HPDE6-E6E7 (cell line): ENCODE results near the gene WDCP.
A peak's percentile ranks its signal among the peaks of the same experiment; 100 is the strongest.
"Not testable (repeated sequence)": the region's sequence is repeated elsewhere in the genome, so short reads cannot be mapped to it uniquely, and the experiment has no call there.

Experiments
- DNase-seq: peaks from one replicate; pipeline ENCODE4 v3.0.0; 2011; ENCODE audit warnings: missing footprints; ENCODE audit errors: extremely low spot score

Gene WDCP

DNA sequence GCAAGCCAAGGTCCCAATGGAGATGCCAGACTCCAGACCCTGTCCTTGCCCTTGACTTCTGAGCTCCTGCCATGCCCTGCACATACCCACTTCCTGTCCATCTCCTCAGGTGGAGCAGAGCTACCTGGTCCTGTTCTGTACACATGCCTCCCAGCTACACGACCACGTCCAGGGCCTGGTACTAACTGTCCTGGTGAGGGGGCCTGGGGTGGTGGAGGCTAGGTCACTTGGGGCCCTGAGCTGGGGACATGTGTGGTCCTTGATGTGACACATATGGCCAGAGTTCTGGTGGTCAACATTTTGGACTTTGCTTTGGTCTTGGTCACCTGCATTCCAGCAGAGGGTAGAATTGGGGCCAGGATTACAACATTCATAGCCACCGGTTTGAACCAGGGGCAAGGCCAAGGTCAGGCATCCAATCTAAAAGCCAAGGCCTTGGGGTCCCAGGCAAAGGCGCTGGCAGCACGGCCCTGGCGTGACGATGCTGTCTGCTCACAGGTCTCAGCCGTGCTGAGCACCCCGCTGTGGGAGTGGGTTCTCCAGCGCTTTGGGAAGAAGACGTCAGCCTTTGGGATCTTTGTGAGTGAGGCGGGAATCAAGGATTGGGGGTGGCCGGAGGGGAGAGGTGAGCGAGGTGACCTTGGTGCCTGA lies 24.7 kb downstream of the WDCP start:
- no peak for DNase-seq

DNA sequence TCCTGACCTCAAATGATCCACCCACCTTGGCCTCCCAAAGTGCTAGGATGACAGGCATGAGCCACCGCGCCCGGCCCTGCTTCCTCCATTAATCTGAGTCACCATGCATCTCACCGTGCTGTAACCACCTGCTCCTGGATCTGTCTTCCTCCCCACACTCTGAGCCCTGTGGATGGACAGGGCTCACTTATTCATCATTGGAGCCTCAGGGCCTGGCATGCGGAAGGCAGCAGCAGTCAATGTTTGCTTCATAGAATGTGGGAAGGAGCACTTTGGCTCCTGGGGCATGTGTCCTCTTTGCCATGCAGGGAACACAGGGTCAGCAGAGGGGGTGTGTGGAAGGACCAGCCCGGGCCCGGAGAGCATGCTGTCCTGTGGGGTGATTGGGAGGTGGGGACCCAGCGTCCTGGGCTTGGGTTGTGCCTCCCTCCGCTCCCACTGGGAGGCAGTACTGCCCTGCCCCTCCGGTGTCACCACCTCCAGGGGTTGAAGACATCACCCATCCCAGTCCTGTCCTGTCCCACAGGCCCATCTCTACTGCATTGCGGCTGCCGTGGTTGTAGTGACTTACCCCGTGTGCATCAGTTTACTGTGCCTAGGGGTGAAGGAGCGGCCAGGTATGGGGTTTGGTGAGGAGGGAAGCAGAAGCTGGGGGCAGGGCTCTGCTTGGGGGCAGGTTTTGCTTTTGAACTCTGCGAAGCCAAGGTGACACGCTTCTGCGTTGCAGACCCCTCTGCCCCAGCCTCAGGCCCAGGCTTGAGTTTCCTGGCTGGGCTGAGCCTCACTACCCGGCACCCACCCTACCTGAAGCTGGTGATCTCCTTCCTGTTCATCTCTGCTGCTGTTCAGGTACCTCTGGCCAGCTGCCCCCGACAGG lies 25.8 kb downstream of the WDCP start:
- peak; percentile 95 for DNase-seq

DNA sequence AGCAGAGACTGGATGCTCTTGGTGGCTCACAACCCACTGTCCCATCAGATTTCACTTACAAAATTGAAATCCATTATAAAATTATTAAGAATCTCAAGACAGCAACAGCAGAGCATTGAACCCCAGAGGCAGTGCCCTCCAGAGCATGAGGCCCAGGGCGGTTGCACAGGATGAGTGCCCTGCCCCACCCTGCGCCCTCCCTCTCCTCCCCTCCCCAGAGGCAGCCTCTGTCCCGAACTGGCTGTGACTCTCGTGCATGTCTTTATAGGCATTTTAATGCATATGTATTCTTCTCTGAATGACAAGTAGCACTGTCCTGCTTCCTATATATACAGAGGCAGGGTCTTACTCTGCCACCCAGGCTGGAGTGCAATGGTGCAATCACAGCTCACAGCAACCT lies 26.9 kb downstream of the WDCP start:
- DNase-seq = no peak

DNA sequence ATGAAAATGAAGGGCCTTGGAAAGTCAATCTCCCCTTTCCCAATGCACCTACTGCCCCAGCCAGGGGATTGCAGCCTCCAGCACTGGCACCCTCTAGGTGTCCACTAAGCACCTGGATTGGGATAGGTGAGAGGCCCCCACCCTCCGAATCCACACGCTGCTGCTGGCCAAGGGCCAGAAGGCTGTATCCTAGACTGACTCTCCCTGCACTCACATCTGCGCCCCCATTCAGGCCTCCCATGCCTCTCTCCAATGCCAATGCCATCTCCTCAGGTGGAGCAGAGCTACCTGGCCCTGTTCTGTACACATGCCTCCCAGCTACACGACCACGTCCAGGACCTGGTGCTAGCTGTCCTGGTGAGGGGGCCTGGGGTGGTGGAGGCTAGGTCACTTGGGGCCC lies 27.5 kb downstream of the WDCP start:
- no peak for DNase-seq

DNA sequence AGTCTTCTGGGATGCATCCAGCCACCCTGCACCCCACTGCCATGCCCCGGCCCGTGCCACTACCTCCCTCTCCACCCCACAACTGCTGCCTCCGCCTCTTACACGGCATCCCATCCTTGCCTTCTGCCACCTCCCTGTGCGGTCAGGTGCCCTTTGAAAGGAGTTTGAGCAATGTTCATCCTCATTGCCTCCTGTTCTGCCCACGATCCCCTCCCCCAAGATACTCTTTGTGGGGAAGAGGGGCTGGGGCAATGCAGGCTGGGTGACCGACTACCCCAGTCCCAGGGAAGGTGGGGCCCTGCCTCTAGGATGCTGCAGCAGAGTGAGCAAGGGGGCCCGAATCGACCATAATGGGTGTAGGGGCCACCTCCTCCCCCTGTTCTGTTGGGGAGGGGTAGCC lies 28.9 kb downstream of the WDCP start:
- DNase-seq = no peak

DNA sequence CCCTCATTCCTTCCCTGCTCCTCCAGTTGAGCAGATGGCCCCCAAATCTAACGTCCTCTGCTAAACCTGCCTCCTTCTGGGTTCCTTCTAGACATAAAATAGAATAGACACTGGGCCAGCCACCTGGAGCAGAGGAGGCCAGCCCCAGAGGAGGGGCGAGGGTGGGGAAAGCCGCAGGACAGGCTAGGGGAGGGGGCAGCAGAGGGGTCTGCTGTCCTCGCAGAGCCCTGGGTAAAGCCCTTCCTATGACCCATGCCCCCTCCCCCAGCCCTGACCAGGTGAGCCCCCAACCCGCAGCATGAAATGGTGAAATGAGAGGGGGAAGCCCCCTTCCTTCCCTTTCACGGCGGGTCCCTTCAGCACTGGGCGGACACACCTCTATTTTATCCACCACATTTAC lies 29.5 kb downstream of the WDCP start:
- DNase-seq = no peak

DNA sequence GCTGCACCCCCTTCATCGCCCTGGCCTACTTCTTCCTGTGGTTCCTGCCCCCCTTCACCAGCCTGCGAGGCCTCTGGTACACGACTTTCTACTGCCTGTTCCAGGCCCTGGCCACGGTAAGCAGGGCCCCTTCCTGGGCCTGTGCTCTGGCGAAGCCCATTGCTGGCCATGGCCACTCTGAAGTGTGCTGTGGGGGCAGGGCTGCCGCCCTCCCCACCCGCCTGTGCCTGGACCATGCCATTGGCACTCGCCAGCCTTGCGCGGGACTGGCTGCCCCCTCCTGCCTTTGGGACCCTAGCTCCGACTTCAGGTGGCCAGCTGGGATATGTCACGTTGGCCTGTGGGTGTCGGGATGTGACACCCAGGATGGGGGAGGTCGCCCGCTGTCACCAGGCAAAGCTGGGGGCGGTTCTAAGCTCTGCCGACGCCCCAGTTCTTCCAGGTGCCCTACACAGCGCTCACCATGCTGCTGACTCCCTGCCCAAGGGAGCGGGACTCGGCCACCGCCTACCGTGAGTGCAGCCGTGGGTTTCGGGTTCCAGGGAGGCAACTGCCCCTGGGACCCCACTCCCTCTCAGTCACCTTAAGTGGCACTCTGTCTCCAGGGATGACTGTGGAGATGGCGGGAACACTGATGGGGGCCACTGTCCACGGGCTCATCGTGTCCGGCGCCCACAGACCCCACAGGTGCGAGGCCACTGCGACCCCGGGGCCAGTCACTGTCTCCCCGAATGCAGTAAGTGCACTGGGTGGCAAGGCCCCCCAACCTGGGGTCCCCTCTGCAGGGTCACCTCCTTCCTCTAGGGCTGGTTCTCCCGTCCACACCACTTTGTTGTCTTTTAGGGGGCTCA lies 30.1 kb downstream of the WDCP start:
- no peak for DNase-seq

DNA sequence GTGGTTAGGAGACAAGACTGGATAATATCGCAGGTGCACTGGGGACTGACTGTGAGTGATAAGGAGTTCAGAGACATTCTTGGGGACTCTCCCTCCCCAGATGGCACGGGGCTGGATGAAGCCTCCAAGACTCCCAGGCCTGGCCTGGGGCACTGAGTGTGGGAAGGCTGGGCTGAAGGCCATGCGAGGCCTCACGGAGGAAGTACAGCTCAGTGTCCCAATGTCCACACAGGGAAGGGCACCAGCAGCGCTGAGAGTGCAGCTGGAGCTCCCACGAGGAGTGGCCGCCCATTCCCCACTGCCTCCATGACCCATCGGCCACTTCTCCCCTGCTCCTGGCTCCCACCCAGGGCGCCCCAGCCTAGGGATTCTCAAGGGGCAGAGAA lies 30.8 kb downstream of the WDCP start:
- no peak for DNase-seq

DNA sequence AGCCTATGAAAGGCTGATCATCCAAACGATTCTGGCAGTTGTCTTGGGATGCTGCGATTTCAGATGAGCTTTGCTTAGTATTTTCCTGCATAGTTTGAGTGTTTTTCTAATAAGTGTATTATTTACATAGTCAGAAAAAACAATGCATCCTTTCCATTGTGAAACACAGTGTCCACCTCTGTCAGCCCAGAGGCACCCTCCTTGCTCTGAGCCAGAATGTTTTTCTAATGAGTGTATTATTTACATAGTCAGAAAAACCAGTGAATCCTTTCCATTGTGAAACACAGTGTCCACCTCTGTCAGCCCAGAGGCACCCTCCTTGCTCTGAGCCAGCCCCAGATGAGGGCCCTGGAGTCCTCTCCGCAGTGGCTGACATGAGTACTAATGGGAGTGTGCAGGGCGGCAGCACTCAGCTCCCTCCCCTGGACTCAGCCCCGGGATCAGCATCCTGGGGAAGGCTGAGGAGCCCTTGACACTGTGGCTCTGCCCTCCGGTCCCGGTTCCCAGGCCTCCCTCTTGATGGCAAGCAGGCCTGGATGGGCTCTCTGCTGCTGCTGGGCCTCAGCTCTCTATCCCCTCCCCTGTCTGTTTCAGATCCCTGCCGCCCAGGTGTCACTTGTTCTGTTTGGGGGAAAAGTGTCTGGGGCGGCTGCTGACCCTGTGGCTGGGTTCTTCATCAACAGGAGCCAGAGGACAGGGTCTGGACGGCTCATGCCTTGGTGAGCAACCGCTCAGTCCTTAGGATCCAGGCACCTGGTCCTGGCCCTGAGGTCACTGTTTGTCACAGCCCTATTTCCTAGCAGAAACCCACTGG lies 31.4 kb downstream of the WDCP start:
- peak; percentile 53 for DNase-seq

DNA sequence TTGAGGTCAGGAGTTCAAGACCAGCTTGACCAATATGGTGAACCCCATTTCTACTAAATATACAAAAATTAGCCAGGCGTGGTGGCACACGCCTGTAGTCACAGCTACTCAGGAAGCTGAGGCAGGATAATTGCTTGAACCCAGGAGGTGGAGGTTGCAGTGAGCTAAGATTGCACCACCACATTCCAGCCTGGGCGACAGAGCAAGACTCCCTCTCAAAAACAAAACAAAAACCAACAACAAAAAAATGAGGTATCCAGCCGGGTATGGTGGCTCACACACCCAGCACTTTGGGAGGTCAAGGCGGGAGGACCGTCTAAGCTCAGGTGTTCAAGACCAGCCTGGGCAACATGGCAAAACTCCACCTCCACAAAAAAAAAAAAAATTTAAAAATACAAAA lies 32.3 kb downstream of the WDCP start:
- not testable (repeated sequence) for DNase-seq

DNA sequence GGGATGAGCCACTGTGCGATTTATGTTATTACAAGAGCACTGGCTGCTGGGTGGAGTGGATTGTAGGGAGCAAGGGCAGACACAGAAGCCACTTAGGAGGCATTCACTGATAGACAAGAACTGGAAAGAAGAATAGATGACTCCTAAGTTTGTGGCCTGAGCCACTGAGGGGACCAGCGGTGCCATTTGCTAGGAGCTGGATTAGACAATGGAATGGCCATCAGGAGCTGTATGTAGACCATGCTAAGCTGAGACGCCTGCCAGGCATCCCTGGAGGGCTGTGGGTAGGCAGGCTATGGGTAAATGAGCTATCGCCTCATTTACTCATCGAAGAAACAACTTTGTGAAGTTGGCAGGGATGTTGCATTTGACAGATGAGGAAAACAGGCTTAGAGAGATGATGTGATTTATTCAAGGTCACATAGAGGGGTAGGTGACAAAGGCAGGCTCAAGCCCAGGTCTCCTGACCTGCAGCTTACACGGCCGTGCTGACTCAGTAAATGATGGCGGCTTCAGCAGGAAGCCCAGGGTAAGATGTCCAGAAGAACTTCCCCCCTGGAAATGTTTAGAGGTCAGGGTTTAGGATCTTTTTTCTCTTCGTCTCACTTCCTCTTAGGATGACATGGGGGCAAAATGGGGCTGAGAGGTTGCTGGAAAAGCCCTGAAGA lies 34.5 kb downstream of the WDCP start:
- no peak for DNase-seq

DNA sequence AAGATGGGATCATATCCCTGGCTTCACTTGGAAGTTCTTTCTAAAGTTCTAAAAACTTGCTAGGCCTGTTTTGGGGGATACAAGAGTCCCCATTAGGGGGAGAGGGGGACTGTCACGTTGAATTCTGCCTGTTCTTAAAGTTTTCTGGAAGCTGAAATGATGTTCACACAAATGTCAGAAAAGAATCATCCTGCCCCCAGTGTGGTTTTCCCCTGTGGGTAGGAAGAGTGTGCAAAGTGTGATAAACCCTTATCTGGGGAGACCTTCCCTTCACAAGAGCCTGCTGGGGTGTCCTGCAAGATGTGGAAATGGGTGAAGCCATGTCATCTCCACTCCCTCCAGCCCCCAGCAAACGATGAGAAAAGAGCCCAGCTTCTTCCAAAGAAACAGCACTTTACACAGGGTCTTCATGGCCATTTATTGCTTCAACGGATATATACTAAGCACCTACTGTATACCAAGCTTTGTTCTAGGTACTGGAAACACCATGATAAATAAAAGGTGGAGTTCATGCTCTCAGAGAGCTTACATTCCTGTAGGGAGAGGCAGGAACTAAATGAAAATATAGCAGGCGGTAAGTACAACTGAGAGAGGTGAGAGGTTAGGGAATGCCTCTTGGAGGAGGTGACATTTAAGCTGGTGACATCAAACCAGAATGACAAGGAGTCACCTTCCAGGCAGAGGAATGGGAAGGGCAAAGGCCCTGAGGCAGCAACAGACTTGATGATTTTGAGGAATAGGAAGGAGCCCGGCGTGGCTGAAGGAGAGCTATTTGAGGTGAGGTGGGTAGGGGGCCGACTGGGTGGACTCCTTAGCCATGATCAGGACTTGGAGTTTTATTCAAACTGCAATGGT lies 35.7 kb downstream of the WDCP start:
- DNase-seq = no peak

DNA sequence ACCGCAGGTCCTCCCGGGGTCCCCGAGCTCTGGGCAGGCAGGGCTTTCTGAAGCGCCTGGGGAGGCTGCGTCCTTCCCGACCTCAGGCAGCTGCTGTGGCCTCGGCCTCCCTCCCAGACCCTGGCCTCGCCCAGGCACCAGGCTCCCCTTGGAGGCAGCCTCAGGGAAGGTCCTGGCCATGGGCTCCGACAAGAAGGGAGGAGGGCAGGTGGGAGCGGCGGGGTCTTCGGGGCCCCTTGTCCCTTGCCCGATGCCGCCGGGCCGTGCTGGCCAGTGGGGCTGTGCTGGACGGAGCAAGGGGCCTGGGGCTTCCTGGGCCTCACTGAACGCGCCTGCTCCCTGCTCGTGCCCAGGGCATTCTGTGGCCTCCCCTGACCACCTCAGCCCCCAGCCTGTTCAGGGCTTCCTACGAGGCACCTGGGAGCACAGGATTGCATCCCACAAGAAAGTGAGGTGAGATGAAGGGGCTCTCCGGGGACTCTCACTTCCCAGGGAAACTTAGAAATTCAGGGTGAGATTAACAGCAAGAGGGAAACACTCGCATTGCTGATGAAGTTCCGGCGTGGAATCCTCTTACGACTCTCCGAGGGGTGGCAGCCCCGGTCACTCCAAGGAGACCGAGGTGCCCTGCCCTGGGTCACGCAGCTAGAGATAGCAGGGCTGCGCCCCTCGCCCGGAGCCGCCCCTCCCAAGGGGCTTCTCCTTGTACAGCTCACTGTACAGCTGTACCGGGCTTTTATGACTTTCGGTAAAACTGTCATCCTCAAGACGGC lies 36.5 kb downstream of the WDCP start:
- no peak for DNase-seq

DNA sequence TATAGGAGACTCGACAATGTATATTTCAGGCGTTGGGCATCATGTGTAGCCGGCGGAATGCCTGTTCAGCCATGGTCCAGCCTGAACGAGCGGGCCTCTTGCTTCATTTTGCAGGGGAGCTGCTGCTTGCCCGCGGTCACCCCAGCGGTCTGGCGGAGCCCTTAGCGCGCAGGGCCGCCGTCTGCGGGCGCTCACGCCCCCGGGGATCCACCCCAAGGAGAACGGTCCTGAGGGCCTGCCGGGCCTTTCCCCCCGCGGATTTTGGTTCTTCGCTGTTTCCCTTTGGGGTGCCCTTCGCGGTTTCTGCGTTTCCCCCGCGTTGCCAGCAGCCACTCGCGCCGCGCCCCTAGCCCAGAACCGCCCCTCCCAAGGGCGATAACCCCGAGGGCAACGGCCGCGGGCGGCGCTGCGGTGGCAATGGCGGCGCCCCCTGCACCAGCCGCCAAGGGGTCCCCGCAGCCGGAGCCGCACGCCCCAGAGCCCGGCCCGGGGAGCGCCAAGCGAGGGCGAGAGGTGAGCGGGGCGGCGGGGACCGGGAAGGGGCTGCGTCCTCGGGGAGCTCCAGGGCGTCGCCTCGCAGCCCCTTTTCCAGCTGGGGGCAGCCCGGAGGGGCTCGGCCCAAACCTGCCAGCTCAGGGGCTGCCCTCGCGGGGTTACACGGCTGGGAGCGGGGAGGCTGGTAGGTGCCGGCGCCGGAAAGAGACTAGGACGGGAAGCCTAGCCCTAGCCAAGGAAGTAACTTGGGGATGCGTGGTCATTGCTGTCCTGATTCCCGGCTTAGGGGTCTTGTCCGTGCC lies 37.3 kb downstream of the WDCP start, which contains the start of gene MFSD2B:
Gene MFSD2B, plus strand, starts transcription at position 406 of the 797 bp plus-strand sequence. Its CDS starts 12 bp downstream, at position 418.
- DNase-seq = no peak

DNA sequence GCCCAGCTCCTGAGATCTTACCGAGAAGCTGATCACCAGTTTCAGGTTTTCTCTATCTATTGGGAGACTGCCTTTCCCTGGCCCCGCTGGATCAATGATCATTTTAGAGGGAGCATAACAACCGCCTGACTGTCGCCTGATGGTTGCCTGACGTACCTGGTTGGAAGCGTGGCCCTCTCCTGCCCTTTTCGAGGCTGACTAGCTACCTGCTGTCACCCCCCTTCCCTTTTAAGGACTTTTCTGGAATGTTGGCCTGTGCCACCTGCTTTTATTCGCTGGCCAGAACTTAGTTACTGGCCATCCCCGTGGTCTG lies 37.9 kb downstream of the WDCP start:
- DNase-seq = no peak

DNA sequence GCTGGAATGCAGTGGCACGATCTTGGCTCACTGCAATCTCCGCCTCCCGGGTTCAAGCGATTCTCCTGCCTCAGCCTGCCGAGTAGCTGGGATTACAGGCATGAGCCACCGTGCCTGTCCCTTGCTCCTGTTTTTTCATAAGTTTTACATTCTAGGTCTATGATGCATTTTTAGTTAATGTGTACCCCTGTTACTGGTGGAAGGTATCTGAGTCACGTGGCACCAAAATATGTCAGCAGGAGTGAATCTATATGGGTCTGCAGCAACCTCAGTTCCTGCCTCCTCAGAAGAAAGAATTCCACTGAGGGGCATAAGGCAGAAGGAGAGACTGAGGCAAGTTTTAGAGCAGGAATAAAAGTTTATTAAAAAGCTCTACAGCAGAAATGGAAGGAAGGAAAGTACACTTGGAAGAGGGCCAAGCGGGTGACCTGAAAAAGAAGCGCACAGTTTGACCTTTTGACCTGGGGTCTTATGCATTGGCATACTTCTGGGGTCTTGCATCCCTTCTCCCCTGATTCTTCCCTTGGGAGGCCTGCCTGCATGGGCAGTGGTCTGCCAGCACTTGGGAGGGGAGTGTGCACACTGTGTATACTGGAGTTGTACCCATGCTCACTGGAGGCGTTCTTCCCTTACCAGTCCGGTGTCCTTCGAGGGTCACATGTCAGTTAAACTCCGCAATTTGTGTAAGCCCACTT lies 38.4 kb downstream of the WDCP start:
- no peak for DNase-seq

DNA sequence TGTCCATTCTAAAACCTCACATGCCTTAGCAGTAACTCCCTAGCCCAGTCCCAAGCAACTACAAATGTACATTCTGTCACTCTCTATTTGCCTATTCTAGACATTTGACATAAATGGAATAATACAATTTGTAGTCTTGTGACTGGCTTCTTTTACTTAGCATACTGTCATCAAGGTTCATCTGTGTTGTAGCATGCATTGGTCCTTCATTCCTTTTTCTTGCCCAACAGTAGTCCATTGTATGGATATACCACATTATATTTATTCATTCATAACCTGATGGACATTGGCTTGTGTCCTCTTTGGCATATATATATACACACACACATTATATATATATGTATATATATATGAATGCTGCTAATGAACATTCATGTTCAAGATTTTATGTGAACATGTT lies 39.5 kb downstream of the WDCP start:
- no peak for DNase-seq

DNA sequence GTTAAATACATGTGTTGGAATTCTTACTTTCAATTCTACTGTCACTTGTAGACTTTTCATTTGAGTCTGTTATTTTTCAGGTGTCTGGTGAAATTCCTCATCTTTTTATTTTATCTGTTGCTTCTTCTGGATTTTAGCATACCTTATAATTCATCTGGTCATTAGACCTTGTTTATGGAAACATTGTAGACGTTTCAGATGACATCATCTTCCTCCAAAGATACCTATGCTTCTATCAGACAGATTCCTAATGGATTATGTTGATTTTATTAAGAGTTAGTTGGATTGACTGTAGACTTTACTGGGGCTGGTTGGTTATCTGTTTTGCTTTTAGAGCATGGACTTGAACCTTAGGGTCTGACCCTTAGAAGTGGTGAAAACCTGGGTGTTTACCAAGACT lies 52.6 kb downstream of the WDCP start:
- no peak for DNase-seq
